DOHH2 (cell line): Measurements from ENCODE around the gene TMEM141.

Experiments used
- EZH2phosphoT487 ChIP-seq: fragments of 200-600 bp; sonication (generic); IDR thresholded peaks from 2 replicates; pipeline ENCODE4 v1.6.1; 2017; ENCODE audit warnings: borderline replicate concordance, mild to moderate bottlenecking, antibody characterized with exemption, low read length, moderate library complexity, mixed read lengths
- TF ChIP-seq, protein P1 (sequence below): fragments of 200-600 bp; sonication (generic); IDR thresholded peaks from one replicate; pipeline ENCODE4 v1.5.1; 2014; ENCODE audit warnings: antibody characterized with exemption, mild to moderate bottlenecking, low read depth, low read length; ENCODE audit not compliant: poor library complexity, severe bottlenecking

- TF ChIP-seq, protein P1, sequence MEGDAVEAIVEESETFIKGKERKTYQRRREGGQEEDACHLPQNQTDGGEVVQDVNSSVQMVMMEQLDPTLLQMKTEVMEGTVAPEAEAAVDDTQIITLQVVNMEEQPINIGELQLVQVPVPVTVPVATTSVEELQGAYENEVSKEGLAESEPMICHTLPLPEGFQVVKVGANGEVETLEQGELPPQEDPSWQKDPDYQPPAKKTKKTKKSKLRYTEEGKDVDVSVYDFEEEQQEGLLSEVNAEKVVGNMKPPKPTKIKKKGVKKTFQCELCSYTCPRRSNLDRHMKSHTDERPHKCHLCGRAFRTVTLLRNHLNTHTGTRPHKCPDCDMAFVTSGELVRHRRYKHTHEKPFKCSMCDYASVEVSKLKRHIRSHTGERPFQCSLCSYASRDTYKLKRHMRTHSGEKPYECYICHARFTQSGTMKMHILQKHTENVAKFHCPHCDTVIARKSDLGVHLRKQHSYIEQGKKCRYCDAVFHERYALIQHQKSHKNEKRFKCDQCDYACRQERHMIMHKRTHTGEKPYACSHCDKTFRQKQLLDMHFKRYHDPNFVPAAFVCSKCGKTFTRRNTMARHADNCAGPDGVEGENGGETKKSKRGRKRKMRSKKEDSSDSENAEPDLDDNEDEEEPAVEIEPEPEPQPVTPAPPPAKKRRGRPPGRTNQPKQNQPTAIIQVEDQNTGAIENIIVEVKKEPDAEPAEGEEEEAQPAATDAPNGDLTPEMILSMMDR: no peak
- TF ChIP-seq EZH2phosphoT487: no peak
These were observed 17.1 kb downstream of the TMEM141 start for GRCh38 chr9:136808075-136808805.
